Smooth muscle cell of the pulmonary artery (primary cell): Measurements from ENCODE around the gene XPA. TPM values are rescaled to one million over a fixed set of nuclear protein-coding genes. Genes with fewer than 3 reads are reported as not detected.

ENCODE experiments used
- total RNA-seq: library from RNA; depleted of rRNA; stranded (reverse); fragments of >200 nt; gene quantifications from 2 replicates; pipeline ENCODE4 v1.2.3, GENCODE V29; 2014

The XPA gene
- total RNA-seq: 5.2 and 6.2 TPM in 2 replicates

GRCh38 chr9:97696803-97697601 lies at the start of gene XPA:
TSS of gene XPA (minus strand) at chr9:97697340. CDS start at chr9:97697292, 48 bp downstream.

GRCh38 chr9:97632985-97633858 lies 63.9 kb downstream of the XPA start, which contains the start of the genes NCBP1 and TSTD2:
TSS of gene NCBP1 (plus strand) at chr9:97633821. CDS start at chr9:97633882, 61 bp downstream.
TSS of gene TSTD2 (minus strand) at chr9:97633368. CDS start at chr9:97627562, 5,806 bp downstream.

Other genes with a start within 250 kb of the XPA start
- gene TMOD1, start 195.7 kb downstream of the XPA start, total RNA-seq: 0.69 and 1.1 TPM in 2 replicates
- gene TSTD2, start 64.0 kb downstream of the XPA start, total RNA-seq: 17.3 and 21.4 TPM in 2 replicates
- 34.8 and 37.2 TPM in 2 replicates for gene NCBP1, start 63.5 kb downstream of the XPA start, total RNA-seq
- gene FOXE1, start 155.9 kb upstream of the XPA start, total RNA-seq: 0.07 TPM in 1 of 2 replicates, not detected in the other
- 12.1 and 13.0 TPM in 2 replicates for gene TRMO, start 225.2 kb upstream of the XPA start, total RNA-seq
- not detected in 2 replicates for gene HEMGN, start 240.8 kb upstream of the XPA start, total RNA-seq